ENCODE data around the gene DDC.

- TF ChIP-seq, protein P1, sequence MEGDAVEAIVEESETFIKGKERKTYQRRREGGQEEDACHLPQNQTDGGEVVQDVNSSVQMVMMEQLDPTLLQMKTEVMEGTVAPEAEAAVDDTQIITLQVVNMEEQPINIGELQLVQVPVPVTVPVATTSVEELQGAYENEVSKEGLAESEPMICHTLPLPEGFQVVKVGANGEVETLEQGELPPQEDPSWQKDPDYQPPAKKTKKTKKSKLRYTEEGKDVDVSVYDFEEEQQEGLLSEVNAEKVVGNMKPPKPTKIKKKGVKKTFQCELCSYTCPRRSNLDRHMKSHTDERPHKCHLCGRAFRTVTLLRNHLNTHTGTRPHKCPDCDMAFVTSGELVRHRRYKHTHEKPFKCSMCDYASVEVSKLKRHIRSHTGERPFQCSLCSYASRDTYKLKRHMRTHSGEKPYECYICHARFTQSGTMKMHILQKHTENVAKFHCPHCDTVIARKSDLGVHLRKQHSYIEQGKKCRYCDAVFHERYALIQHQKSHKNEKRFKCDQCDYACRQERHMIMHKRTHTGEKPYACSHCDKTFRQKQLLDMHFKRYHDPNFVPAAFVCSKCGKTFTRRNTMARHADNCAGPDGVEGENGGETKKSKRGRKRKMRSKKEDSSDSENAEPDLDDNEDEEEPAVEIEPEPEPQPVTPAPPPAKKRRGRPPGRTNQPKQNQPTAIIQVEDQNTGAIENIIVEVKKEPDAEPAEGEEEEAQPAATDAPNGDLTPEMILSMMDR (IDR thresholded peaks at IDR 0.05; ENCODE audit: insufficient read depth, low read length, poor library complexity, severe bottlenecking), result no peak
- no peak for TF ChIP-seq EZH2phosphoT487 (conservative IDR thresholded peaks at IDR 0.05; ENCODE audit: low read length)
Observed at GRCh38 chr7:50555594-50556140, 9.5 kb downstream of the DDC start.
